Measurements from ENCODE around the gene WDR5B. TPM values are rescaled to one million over a fixed set of nuclear protein-coding genes. Genes with fewer than 3 reads are reported as not detected.

Gene WDR5B
- total RNA-seq, 1 experiment from 2014 or later = 3.4 TPM

GRCh38 chr3:122409446-122409845 is 6.4 kb downstream of the WDR5B start:
- no peak for ATAC-seq
- no peaks in the 10 kb centered on the region for H3K9me2 ChIP-seq (ENCODE audit: insufficient read depth)
- no peak for DNase-seq (ENCODE audit: low read depth, low spot score)
- POLR2A ChIA-PET = interaction anchor here (0.6 kb wide), 1 partner anchor 23 kb away, joined by 4 read pairs; no protein-coding TSS in a partner anchor
- no peak overlapping the region for H3K9ac ChIP-seq (ENCODE audit: low read length)
- H3K9me3 ChIP-seq (ENCODE audit: control insufficient read depth in 1 of 2, insufficient read depth in 1 of 2, low read depth in 1 of 2, low read length in 2 of 2) = no peaks in the 10 kb centered on the region
- H3K4me2 ChIP-seq (ENCODE audit: low read length) = no peak overlapping the region
- intact Hi-C loops (cut with micrococcal nuclease) = no loop called here
- BruUV-seq (replicated peaks) = no TSS peak
- peaks cover 28 to 33% of the 10 kb centered on the region in 2 experiments for H3K36me3 ChIP-seq (ENCODE audit: control insufficient read depth in 1 of 2, insufficient read depth in 2 of 2, low read length in 2 of 2)
- no peaks in the 10 kb centered on the region for H3K4me1 ChIP-seq (ENCODE audit: control insufficient read depth in 1 of 2, insufficient read depth in 2 of 2, low read length in 2 of 2)
- no peaks in the 10 kb centered on the region for H4K20me1 ChIP-seq (ENCODE audit: insufficient read depth)
- RAD21 ChIA-PET (ENCODE audit: low non-redundant PET in 1 of 2, low total read pairs in 2 of 2, uncharacterized antibody in 2 of 2, unreplicated experiment in 2 of 2) = no interaction called here
- H3K79me2 ChIP-seq (ENCODE audit: insufficient read depth, low read length) = peaks cover 7% of the 10 kb centered on the region
- no peaks in the 10 kb centered on the region for H3K27me3 ChIP-seq (ENCODE audit: insufficient read depth, low read length)
- CTCF ChIA-PET = no interaction called here
- H3K4me3 ChIP-seq (replicated peaks in 1 of 2; ENCODE audit: low read depth in 1 of 2, low read length in 2 of 2) = no peak overlapping the region
- H3K27ac ChIP-seq (ENCODE audit: low read depth, low read length) = no peak overlapping the region
- no peak overlapping the region for H2AFZ ChIP-seq (ENCODE audit: low read depth, low read length, poor library complexity, severe bottlenecking)
- TF ChIP-seq CEBPB (IDR thresholded peaks at IDR 0.05; ENCODE audit: low read depth) = no peak
- no peak for TF ChIP-seq FOSL1 (IDR thresholded peaks at IDR 0.05; ENCODE audit: low read depth)
- TF ChIP-seq, protein P1, sequence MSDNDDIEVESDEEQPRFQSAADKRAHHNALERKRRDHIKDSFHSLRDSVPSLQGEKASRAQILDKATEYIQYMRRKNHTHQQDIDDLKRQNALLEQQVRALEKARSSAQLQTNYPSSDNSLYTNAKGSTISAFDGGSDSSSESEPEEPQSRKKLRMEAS (IDR thresholded peaks at IDR 0.05) = no peak
- no peak for TF ChIP-seq SIN3A (IDR thresholded peaks at IDR 0.05; ENCODE audit: low read depth)
- TF ChIP-seq YY1 (IDR thresholded peaks at IDR 0.05; ENCODE audit: extremely low read depth, insufficient replicate concordance, low read depth, low read length) = no peak
- TF ChIP-seq ZBTB33 (IDR thresholded peaks at IDR 0.05; ENCODE audit: extremely low read depth, insufficient replicate concordance, low read length) = no peak
- no peak for TF ChIP-seq JUND (IDR thresholded peaks at IDR 0.05)
- no peak for TF ChIP-seq ZNF274 (IDR thresholded peaks at IDR 0.05; ENCODE audit: low read depth, low read length)
- no peak for TF ChIP-seq EGR1 (IDR thresholded peaks at IDR 0.05; ENCODE audit: low read depth)
- no peak for TF ChIP-seq ELF1 (IDR thresholded peaks at IDR 0.05; ENCODE audit: borderline replicate concordance, low read depth)
- no peak for TF ChIP-seq POLR2AphosphoS5 (IDR thresholded peaks at IDR 0.05; ENCODE audit: low read depth, low read length)
- no peak for TF ChIP-seq ZFX (IDR thresholded peaks at IDR 0.05)
- TF ChIP-seq CBX3 (IDR thresholded peaks at IDR 0.05; ENCODE audit: low read depth) = no peak
- TF ChIP-seq, protein P2, sequence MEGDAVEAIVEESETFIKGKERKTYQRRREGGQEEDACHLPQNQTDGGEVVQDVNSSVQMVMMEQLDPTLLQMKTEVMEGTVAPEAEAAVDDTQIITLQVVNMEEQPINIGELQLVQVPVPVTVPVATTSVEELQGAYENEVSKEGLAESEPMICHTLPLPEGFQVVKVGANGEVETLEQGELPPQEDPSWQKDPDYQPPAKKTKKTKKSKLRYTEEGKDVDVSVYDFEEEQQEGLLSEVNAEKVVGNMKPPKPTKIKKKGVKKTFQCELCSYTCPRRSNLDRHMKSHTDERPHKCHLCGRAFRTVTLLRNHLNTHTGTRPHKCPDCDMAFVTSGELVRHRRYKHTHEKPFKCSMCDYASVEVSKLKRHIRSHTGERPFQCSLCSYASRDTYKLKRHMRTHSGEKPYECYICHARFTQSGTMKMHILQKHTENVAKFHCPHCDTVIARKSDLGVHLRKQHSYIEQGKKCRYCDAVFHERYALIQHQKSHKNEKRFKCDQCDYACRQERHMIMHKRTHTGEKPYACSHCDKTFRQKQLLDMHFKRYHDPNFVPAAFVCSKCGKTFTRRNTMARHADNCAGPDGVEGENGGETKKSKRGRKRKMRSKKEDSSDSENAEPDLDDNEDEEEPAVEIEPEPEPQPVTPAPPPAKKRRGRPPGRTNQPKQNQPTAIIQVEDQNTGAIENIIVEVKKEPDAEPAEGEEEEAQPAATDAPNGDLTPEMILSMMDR (IDR thresholded peaks at IDR 0.05 in 2 of 3, conservative IDR thresholded peaks at IDR 0.05 in 1 of 3; ENCODE audit: borderline replicate concordance in 1 of 3, insufficient read depth in 1 of 3, low read depth in 2 of 3, low read length in 2 of 3) = no peak
